ENCODE results near the gene UFM1.
"Not testable (repeated sequence)": the region's sequence is repeated elsewhere in the genome, so short reads cannot be mapped to it uniquely, and the experiment has no call there.

Gene UFM1

DNA sequence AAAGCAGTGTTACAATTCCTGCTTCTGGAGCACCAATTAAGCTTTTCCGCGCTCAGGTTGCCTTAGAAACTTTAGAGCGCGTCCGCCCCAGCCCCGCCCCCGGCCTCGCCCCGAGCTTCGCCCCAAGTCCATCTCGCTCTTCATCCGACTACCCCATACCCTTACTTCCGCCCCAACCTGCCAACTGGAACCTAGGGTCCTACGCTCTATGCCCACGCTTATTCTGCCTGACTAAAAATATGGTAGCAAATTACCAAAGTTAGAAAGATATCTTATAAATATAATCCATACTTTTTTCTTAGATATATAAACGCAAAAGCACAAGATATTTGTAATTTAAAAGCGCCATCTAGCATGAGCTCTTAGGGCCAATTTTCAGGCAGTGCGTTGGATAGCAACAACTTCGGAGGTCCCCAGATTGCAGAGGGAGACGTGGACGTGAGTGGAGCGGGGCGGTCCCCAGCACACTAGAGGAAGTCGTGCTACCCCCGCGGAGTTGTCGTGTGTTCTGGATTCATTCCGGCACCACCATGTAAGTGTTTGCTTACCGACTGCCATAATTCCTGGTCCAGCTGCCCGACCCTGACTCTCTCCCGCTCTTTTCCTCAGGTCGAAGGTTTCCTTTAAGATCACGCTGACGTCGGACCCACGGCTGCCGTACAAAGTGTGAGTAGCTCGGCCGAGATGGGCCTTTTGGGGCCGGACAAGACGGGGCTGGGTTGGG is at the start of gene UFM1:
Gene UFM1, plus strand, starts transcription at position 462 of the 724 bp plus-strand sequence. Its CDS starts 69 bp downstream, at position 531.
- peak; percentile 89 for DNase-seq

DNA sequence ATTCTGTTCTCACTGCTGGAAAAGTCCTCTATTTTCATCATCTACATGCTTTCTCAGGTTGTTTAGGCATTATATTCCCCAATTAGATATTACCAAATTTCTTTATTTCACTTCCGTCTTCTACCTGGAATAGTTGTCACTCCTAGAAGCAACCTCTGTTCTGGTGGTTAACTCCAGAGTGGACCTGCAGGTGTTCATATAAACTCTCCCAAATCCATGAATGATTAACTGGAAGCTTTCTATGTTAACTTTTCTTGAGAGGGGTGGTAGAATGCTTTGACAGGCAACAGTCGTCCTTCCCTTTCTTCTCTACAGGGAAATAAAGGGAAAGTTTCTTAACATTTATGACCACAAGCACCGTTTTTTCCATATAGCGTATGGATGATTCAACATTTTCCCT is 48.4 kb upstream of the UFM1 start:
- no peak for DNase-seq

DNA sequence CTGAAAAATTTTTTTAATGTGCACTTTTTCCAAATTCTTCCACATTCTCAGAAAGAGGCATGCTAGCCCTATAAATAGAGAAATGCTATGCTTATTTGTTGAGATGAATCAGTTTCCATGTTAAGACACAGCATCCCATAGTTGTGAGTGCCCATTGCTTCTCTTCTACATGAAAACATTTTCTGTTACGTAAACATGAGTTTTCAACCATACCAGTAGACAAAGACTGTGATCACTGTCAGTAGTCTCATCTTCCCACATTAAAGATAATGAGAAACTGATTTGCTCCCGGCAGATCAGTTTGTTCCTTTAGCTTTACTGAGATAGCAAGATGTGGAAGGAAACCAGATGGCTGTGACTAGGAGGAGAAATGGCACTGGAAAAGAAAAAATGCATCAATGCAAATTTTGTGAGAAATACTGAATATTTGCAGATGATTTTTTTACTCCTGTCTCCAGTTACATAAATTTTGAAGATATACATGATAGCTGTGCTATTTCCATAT is 45.8 kb upstream of the UFM1 start:
- DNase-seq, result no peak

DNA sequence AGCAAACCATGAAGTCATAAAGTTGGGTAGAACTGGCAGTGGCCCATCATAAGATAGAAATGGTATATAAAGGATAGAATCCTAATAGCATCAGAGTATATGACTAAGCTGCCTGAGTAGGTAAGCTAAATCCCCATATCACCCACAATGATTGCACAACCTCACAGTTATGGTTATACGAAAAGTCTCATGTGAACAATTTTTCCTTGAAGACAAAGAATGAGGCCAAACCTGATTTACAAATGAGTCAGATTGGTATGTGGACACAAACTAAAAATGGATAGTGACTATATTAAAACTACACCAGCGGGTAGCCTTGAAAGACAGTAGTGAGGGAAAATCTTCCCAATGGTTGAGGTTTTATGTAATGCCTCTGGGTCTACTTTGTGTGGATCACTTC is 40.9 kb upstream of the UFM1 start:
- no peak for DNase-seq

DNA sequence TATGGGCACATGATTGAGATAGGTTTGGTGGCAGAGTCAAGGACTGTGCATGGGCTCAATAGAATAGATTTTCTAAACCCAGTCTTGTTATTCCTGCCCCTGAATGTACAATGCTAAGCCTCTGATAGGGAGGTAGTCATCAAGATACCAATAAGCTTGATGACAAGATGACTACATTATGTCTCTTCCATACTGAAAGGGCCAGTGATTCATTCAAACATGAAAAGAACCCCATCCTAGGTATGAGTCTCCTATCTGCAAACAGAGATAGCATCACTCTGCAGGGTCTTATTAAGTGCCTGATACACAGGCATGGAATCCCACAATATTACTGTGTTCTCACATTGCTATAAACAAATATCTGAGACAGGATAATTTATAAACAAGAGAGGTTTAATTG is 40.3 kb upstream of the UFM1 start:
- DNase-seq, result no peak

DNA sequence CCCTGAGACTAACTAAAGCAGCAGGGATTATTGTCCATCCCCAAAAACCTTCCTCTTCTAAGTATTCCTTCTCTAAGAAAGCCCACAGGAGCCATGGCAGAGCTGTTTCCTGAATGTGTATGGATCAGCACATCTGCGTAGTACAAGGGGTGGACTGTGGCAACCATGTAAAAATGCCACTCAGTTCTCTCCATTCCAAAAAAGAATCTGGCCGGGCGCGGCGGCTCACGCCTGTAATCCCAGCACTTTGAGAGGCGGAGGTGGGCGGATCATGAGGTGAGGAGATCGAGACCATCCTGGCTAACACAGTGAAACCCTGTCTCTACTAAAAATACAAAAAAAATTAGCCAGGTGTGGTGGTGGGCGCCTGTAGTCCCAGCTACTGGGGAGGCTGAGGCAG is 38.5 kb upstream of the UFM1 start:
- not testable (repeated sequence) for DNase-seq

DNA sequence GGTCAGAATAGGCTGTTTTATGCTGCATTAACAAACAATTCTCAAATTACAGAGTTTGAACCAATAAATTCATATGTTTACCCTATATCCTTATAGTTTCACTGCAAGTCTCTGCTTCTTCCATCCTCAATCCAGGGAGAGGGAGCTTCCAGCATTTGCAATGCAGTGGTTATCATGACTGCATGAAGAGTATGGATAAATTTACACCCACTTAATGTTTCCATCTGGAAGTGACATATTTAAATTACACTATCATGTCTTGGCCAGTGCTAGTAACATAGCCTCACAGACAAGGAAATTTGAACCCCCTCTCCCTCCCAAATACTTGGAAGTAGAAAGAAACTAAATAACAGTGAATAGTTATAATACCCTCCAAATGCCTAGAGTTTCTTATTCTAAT is 33.5 kb upstream of the UFM1 start:
- no peak for DNase-seq

DNA sequence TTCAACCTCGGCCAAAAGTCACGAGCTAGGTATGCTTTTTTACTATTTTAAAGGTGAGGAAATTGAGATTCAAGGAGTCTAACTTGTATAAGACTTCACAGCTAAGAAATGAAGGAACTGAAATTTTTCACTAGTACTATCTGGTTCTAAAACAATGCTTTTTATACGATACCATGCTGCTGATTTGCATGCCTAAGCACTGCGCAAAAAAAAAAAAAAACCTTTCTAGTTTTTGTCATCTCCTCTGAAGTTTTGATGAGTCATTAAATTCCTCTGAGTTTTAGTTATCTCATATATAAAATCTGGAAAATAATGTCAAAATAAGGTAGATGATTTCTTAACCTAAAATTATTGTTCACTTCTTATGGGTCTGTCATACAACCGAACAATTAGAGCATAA is 28.0 kb upstream of the UFM1 start:
- no peak for DNase-seq

DNA sequence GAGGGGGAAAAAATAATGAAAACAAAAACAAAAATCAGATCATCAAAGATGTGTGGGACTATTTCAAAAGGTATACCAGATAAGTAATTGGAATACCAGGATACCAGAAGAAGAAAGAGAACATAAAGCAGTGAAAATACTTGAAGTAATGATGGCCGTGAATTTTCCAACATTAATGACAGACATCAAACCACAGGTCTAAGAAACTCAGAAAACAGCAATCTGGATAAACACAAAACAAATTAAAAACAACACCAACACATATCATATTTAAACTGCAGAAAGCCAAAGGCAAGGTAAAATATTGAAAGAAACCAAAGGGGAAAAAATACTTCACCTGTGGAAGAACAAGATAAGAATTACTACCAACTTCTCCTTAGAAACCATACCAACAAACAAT is 24.2 kb upstream of the UFM1 start:
- DNase-seq, result no peak

DNA sequence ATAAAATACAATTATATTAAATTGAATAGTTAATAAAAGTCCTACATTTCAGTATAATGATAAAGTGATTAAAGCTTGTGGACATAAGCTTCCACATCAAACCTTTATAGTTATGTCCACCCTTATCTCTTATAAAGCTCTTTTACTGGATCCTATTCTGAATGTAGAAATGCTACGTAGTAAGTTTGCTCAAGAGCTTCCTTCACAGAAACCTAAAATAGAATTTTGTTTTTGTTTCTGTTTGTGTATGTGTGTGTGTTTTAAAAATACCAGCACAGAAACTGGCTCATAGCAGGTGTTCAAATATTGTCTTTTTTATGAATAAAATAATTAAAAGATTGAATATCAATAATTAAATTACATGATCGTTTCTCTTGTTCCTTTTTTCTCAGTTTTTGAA is 21.0 kb upstream of the UFM1 start:
- no peak for DNase-seq

DNA sequence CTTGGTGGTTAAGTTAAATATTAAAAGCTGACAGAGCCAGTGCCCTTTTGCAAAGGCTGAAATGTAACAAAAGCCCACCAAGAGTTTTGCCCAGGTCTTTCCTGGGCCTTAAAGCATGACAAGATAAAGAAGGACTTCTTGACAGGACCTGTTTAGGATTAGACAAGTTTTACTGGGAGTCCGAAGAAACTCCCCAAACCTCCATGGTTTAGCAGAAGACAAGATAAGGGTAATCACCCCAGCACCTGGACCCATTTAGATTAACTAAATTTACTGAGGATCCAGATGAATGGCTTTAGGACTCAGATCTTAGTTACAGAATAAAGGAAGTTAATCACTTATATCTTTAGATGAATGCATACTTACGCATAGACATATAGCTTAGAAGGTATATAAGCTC is 14.8 kb upstream of the UFM1 start:
- no peak for DNase-seq

DNA sequence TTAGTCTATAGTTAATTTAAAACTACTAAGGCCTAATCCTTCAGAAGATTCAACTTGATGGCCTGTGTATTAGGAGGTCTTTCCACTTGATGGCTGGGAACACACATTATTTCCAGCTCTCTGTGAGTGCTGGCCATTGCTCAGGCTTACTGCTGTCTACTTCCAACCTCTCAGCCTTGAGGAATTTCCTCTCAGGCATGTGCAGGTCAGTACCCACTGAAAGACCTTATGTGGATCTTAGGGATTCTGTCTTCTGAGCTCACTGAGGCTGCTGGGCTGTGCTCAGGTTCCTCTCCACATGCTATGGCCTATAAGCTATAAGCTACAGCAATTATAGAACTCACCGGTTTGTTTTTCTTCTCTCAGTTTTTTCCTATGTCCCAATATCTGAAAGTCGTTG is 11.6 kb upstream of the UFM1 start:
- no peak for DNase-seq

DNA sequence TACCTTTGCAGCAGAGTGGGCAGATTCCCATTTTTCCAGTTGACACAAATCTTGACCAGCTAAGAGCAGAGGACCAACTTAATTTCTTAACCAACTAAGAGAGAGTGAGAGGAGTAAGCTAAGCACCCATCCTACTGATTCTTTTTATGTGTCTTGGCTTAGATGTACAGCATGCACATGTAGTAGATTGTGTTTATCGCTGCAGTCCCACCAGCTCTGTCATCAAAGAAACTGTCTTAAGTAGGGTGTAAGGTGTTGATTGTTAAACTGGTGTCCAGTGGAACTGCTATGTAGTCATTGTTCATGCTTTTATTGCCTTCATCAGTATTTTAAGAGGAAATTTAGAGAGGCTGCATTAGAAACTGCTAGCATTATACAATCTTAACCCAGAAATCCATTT is 9.0 kb upstream of the UFM1 start:
- DNase-seq, result no peak

DNA sequence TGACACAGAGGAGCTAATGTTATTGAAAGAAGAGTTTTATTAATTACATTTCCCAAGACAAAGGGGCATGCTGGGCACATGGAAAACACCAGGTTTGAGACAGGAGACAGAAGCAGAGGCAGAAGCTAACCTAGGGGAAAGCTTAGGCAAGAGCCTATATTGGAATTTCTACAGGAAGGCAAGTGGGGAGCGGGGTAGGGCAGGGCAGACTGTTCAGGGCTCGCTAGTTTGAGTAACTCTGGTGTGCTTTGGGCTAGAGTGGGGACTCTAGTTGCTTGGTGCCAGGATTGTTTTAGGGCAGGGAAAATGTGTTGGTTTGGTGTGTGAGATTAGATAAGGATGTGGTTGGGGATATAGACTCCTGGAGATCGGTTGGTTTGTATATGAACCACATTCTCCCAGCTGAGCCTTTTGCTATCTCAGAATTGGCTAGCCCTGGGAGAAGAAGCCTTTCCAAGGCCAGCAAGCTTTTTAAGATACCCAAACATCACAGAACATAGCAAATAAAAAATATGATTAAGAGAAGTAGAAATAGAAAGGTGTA is 8.4 kb upstream of the UFM1 start:
- no peak for DNase-seq

DNA sequence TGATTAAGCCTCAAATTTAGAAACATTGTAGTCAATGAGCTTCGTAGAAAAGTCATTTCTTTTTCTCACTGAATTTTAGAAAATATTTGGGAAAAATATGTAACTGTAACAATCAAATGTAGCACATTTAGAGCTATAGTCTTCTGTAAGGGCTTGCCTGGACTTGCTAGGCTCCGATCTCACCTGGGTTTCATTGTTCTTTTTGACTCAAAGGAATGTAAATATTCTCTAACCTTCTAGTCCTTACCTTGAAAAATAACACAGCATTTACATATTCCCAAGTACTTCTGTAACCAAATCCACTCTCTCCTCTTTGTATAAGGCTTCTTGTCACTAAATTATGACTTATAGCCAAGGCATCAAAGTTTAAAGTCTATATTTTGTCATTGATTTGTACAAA is 2.9 kb upstream of the UFM1 start:
- DNase-seq, result no peak

DNA sequence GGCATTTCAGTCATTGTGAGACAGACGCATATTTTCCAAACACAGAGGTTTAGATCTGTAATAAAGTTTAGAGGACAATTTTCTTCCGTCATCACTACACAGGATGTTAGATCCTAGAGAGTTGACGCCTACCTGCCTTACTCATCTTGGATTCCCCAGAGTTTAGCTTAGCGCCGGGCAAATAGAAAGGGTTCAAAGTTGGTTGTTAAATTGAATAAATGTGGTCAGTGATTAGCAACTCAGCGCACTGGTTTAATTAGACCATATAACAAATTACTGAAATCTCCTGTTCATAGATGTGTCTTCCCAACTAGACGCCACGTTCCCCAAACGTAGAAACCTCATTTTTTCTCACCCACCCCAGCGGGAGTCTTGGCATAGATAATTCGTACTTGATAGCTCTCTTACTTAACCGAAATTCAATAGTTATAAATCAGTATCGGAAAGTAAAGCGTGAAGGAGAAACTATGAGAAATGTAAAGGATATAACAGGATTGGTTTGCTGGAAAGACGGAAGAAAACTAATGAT is 726 bp upstream of the UFM1 start:
- peak; percentile 46 for DNase-seq

DNA sequence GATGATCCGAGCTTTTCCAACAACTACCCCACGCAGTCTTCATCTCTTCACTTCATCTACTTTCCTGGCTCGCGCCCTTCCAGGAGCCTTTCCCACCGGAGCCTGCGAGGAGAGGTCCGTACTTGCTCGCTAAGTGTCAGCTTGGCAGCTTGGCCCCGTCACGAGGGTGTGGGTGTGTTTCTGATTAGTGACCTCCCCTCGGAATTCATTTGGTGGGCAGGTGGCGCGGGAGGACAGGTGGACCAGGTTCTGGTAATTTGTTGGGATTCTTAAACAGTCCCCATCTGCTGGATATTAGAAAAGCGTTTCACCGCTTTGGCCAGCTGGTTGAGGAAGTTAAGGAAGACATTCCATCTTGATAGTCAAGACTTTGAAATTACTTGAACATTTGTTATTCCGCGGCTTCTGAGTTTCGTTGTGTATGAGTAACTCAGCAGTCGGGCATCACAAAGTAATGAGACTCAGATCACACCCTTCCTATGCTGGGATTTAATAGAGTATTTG is 515 bp downstream of the UFM1 start:
- DNase-seq, result peak; percentile 68

DNA sequence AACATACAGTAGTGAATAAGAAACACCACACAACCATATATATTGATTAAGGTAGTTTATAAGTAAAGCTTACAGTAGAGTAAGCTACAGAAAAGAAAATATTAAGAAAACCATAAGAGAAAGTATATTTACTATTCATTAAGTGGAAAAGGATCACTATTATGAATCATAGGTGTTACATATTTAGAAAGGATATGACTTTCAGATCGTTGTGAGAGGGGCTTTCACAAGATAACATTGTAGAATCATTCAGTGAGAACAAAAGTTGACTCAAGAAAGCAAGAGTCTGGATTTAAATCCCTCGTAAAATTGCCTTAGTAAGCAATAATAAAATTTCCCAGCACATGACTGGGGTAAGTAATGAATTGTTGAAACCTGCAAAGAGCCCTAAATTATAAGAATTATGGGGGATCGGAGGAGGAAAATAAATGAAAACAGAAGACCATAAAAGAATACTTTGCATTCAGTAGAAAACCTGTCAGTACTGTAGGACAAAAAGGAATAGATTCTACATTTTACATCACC is 6.0 kb downstream of the UFM1 start:
- no peak for DNase-seq

DNA sequence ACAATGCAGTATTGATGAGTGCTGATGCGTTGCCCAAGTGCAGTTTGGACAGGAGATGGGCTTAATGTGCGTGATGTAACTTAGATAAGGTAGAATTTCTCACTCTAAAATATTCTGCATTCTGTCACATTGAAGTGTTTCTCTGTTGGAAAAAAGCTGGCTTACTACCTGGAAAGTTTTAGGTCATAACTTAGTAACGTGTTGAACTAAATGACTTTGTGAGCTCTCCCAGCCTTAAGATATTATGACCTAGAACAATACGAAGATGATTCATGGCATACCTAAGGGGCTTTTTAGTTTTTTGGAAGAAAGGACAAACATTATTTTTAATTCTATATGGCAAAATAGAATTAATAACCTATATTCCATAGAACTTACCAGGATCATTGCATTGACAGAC is 9.0 kb downstream of the UFM1 start:
- no peak for DNase-seq

DNA sequence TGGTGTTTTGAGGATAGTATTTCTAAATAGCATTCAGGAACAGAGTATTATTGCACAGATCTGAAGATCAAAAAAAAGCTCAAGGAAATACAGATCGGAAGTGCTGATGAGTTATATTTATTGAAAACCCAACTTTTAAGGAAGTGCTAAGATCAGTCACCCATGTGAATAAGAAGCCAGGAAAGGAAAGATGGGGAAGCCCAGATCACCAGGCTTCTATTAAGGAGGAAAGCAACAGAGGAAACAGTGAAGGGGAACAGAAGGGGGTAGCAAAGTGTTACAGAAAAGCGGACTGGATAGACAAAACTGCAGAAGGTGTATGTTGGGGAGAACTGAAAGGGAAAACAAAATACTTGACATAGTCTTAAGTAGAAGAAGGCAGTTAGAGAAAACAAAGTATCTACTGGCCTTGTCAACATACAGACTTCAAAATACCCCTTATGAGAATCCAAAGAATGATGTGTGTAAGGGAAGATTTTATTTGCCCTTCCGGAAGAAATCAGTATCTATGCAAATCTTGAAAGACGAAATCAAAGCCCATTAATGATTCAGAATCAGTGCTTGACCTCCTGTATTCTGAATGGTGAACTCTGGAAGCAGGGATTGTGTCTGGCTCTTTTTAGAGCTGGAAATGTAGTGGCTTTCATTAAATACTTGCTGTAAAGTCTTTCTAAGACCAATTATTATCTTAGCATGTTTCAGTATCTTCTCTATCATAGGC is 12.1 kb downstream of the UFM1 start:
- DNase-seq, result no peak

DNA sequence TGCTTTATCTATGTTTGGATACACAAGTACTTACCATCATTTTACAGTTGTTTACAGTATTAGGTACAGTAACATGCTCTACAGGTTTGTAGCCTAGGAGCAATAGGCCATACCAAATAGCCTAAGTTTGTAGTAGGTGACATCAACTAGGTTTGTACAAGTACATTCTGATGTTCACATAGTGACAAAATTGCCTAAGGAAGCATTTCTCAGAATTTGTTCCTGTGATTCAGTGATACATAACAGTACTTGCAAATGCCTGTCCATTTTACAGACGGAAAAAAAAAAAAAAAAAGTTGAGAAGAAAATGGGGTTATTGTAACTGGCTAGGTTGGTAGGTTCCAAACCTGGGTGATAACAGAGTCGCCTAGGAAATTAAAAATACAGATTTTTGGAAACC is 13.6 kb downstream of the UFM1 start:
- DNase-seq, result no peak

DNA sequence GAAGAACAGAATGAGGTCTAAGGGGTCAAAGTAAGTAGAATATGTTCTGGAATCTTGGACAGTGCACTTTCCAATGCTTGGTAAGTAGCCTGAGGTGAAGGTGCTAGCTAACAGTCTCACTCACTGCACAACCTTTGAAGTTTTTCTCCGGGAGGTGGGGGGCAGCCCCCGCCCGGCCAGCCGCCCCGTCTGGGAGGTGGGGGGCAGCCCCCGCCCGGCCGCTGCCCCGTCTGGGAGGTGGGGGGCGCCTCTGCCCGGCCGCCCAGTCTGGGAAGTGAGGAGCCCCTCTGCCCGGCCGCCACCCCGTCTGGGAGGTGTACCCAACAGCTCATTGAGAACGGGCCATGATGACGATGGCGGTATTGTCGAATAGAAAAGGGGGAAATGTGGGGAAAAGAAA is 14.1 kb downstream of the UFM1 start:
- not testable (repeated sequence) for DNase-seq

DNA sequence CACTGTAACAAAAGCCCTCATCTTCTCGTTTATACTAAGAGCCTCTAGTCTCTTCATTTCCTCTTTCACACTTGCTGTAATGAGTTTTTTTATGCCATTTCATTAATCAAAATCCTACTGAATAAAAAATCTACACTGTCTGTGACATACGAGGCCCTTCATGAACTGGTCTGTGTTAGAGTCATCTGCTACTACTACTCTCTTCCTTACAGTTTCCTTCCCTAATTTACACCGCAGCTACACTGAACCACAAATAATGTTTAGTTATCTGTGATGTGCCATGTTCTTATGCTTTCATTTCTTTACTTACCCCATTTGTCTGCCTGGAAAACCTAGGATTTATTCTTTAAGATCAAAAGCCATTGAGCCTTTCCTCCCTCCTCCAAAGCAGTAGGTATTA is 16.0 kb downstream of the UFM1 start:
- no peak for DNase-seq
